Thyroid gland (tissue), 4 donors: ENCODE measurements around the gene TRIM39. TPM values are rescaled to one million over a fixed set of nuclear protein-coding genes. Genes with fewer than 3 reads are reported as not detected.
"Not testable (repeated sequence)": the region's sequence is repeated elsewhere in the genome, so short reads cannot be mapped to it uniquely, and the experiment has no call there.

Experiments used
- DNase-seq, 2 donors: peaks; one replicate each; pipeline ENCODE4 v3.0.0-alpha.2; 2019
- H3K27ac ChIP-seq, 3 donors: fragments of 200-600 bp; sonication (generic); 1 replicate in 2 of 3; 2 replicates in 1 of 3; pipeline ENCODE4 v1.5.1; 2016 to 2019; ENCODE audit warnings: mild to moderate bottlenecking in 1 of 3, moderate library complexity in 1 of 3
- H3K27me3 ChIP-seq: fragments of 200-600 bp; sonication (generic); one replicate; pipeline ENCODE4 v1.5.1; 2019
- H3K36me3 ChIP-seq, 2 donors: fragments of 200-600 bp; sonication (generic); one replicate each; pipeline ENCODE4 v1.5.1; 2016 to 2019
- H3K4me1 ChIP-seq, 2 donors: fragments of 200-600 bp; sonication (generic); one replicate each; pipeline ENCODE4 v1.5.1; 2017 to 2019
- H3K4me3 ChIP-seq, 3 donors: fragments of 200-600 bp; sonication (generic); replicated peaks in 1 of 3; 1 replicate in 2 of 3; 2 replicates in 1 of 3; pipeline ENCODE4 v1.5.1; 2016; ENCODE audit warnings: mild to moderate bottlenecking in 1 of 3
- H3K9me3 ChIP-seq: fragments of 200-600 bp; sonication (generic); one replicate; pipeline ENCODE4 v1.5.1; 2017
- POLR2A ChIP-seq, 2 donors: fragments of 450-650 bp; IDR thresholded peaks; one replicate each; pipeline ENCODE4 v1.6.1; 2017; ENCODE audit warnings: antibody characterized with exemption in 2 of 2, mild to moderate bottlenecking in 2 of 2, moderate library complexity in 1 of 2
- WGBS, 2 donors: methylation state at CpG; one replicate each; pipeline ENCODE4 v1.1.5; 2017; 5-methylcytosine and 5-hydroxymethylcytosine counted together
- intact Hi-C: fragments of 100-400 bp; cut with DNase I; formaldehyde crosslinking; loops from one replicate; pipeline ENCODE4 v1.15.1; 2023
- total RNA-seq, 4 donors: library from RNA; depleted of rRNA; stranded (reverse); fragments of >200 nt; gene quantifications; one replicate each; pipeline ENCODE4 v1.2.3, GENCODE V29; 2016
- TF ChIP-seq, protein P1 (sequence below), 6 experiments: fragments of 200-600 bp in 3 of 6; fragments of 450-650 bp in 3 of 6; sonication (generic) in 3 of 6; IDR thresholded peaks; one replicate each; pipeline ENCODE4 v1.5.1; 2016 to 2019; ENCODE audit warnings: antibody characterized with exemption in 6 of 6, mild to moderate bottlenecking in 2 of 6, inconsistent platforms in 1 of 6, moderate library complexity in 1 of 6

TRIM39 gene
- total RNA-seq, 4 donors from 2014 or later = 23.5 to 28.5 (median 25.8) TPM

- Histone ChIP-seq H3K27ac (no peak overlapping the region), H3K4me3 (no peak overlapping the region), H3K4me1 (peaks cover 3 to 5% of the 10 kb centered on the region in 2 donors), H3K27me3 (peaks cover 4% of the 10 kb centered on the region), H3K9me3 (no peaks in the 10 kb centered on the region), H3K36me3 (no peaks in the 10 kb centered on the region)
- 70 to 76% methylated on average over 5 of the region's 5 CpGs for WGBS, 2 donors
- intact Hi-C loops = no loop called here
- no peak for DNase-seq
- TF ChIP-seq, protein P1, sequence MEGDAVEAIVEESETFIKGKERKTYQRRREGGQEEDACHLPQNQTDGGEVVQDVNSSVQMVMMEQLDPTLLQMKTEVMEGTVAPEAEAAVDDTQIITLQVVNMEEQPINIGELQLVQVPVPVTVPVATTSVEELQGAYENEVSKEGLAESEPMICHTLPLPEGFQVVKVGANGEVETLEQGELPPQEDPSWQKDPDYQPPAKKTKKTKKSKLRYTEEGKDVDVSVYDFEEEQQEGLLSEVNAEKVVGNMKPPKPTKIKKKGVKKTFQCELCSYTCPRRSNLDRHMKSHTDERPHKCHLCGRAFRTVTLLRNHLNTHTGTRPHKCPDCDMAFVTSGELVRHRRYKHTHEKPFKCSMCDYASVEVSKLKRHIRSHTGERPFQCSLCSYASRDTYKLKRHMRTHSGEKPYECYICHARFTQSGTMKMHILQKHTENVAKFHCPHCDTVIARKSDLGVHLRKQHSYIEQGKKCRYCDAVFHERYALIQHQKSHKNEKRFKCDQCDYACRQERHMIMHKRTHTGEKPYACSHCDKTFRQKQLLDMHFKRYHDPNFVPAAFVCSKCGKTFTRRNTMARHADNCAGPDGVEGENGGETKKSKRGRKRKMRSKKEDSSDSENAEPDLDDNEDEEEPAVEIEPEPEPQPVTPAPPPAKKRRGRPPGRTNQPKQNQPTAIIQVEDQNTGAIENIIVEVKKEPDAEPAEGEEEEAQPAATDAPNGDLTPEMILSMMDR (IDR thresholded peaks at IDR 0.05) = no peak
- TF ChIP-seq POLR2A (IDR thresholded peaks at IDR 0.05) = no peak
Observed at GRCh38 chr6:30359276-30359675, 32.5 kb downstream of the TRIM39 start.

GRCh38 chr6:30360139-30360538 lies 33.4 kb downstream of the TRIM39 start:
- WGBS, 2 donors = 45 to 51% methylated on average over 13 of the region's 13 CpGs

DNA sequence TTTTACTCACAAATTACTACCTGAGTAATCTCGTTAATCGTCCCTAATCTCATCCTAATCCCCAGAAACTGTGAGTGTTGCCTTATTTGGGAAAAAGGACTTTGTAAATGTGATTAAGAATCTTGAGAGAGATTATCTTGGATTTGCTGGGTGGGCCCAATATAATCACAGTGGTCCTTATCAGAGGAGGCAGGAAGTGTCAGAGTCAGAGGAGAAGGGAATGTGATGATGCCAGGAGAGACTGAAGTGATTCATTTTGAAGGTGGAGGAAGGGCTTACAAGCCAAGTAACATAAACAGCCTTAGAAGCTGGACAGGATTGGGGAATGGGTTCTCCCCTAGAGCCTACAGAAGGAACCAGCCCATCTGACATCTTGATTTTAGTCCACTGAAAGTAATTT lies 34.9 kb downstream of the TRIM39 start:
- intact Hi-C loops = no loop called here
- Histone ChIP-seq H3K4me1 (peaks cover 3 to 5% of the 10 kb centered on the region in 2 donors), H3K36me3 (no peaks in the 10 kb centered on the region), H3K4me3 (no peak overlapping the region), H3K27me3 (peaks cover 4% of the 10 kb centered on the region), H3K27ac (no peak overlapping the region), H3K9me3 (no peaks in the 10 kb centered on the region)
- no peak for TF ChIP-seq POLR2A (IDR thresholded peaks at IDR 0.05)
- 82 to 83% methylated on average over 2 of the region's 2 CpGs for WGBS, 2 donors
- no peak for DNase-seq

More at GRCh38 chr6:30360139-30360538, 33.4 kb downstream of the TRIM39 start:
- no peak overlapping the region for H3K4me3 ChIP-seq
- H3K36me3 ChIP-seq = no peaks in the 10 kb centered on the region
- H3K4me1 ChIP-seq = peaks cover 3 to 5% of the 10 kb centered on the region in 2 donors
- H3K9me3 ChIP-seq = no peaks in the 10 kb centered on the region
- no peak overlapping the region for H3K27ac ChIP-seq
- TF ChIP-seq, protein P1 (IDR thresholded peaks at IDR 0.05) = no peak
- TF ChIP-seq POLR2A (IDR thresholded peaks at IDR 0.05) = no peak
- intact Hi-C loops = no loop called here
- peaks cover 4% of the 10 kb centered on the region for H3K27me3 ChIP-seq
- DNase-seq = no peak

GRCh38 chr6:30363459-30363858 lies 36.7 kb downstream of the TRIM39 start:
- Histone ChIP-seq H3K4me1 (no peaks in the 10 kb centered on the region), H3K9me3 (no peaks in the 10 kb centered on the region), H3K4me3 (no peak overlapping the region), H3K27ac (no peak overlapping the region), H3K36me3 (no peaks in the 10 kb centered on the region), H3K27me3 (no peaks in the 10 kb centered on the region)
- intact Hi-C loops = no loop called here
- 75 to 80% methylated on average over 2 of the region's 2 CpGs for WGBS, 2 donors
- TF ChIP-seq POLR2A (IDR thresholded peaks at IDR 0.05) = no peak
- TF ChIP-seq, protein P1 (IDR thresholded peaks at IDR 0.05) = no peak
- no peak for DNase-seq

DNA sequence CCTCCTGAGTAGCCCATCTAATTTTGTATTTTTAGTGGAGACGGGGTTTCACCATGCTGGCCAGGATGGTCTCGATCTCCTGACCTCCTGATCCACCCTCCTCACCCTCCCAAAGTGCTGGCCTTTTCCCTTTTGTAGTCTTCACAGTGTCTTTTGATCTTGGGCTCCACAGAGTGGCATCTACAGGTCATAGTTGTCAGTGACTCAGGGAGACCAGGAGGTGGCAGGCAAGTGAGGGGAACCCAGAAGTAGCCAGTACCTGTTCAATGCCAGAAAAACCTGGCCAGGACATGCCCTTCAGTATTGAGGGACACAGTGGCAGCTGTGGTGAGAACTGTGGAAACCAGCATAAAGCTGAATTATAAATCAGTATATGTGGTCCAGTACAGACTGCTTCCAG lies 37.9 kb downstream of the TRIM39 start:
- WGBS, 2 donors = 73 to 84% methylated on average over 2 of the region's 2 CpGs
- no peak for DNase-seq
- Histone ChIP-seq H3K36me3 (no peaks in the 10 kb centered on the region), H3K27me3 (no peaks in the 10 kb centered on the region), H3K4me1 (no peaks in the 10 kb centered on the region), H3K4me3 (no peak overlapping the region), H3K9me3 (no peaks in the 10 kb centered on the region), H3K27ac (no peak overlapping the region)
- intact Hi-C loops = no loop called here
- no peak for TF ChIP-seq POLR2A (IDR thresholded peaks at IDR 0.05)
- TF ChIP-seq, protein P1 (IDR thresholded peaks at IDR 0.05) = no peak

DNA sequence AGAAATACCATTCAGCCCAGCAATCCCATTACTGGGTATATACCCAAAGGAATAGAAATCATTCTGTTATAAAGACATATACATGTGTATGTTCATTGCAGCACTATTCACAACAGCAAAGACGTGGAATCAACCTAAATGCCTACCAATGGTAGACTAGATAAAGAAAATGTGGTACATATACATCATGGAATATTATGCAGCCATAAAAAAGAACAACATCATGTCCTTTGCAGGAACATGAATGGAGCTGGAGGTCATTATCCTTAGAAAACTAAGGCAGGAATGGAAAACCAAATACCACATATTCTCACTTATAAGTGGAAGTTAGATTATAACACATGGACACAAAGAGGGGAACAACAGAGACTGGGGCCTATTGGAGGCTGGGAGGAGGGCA lies 42.6 kb downstream of the TRIM39 start:
- H3K27me3 ChIP-seq, H3K4me1 ChIP-seq, H3K4me3 ChIP-seq, intact Hi-C loops, H3K36me3 ChIP-seq, H3K9me3 ChIP-seq, H3K27ac ChIP-seq, DNase-seq: not testable (repeated sequence)
- 36 to 40% methylated on average over 1 of the region's 1 CpG for WGBS, 2 donors
